Adipocyte (in vitro differentiated cells): ENCODE results near the gene UBA7.
"Not testable (repeated sequence)": the region's sequence is repeated elsewhere in the genome, so short reads cannot be mapped to it uniquely, and the experiment has no call there.

Source experiments
- DNase-seq: peaks from one replicate; pipeline ENCODE4 v3.0.0-alpha.2; 2015; ENCODE audit warnings: low read depth
- H3K27me3 ChIP-seq: replicated peaks from 2 replicates; pipeline ENCODE4 v1.7.0; 2013; ENCODE audit warnings: mild to moderate bottlenecking, low read length, moderate library complexity; ENCODE audit not compliant: control insufficient read depth, insufficient read depth
- H3K36me3 ChIP-seq: 2 replicates; pipeline ENCODE4 v1.7.0; 2013; ENCODE audit warnings: low read length, mild to moderate bottlenecking, moderate library complexity; ENCODE audit not compliant: control insufficient read depth, insufficient read depth, severe bottlenecking
- H3K4me1 ChIP-seq: 2 replicates; pipeline ENCODE4 v1.7.0; 2013; ENCODE audit warnings: mild to moderate bottlenecking, low read length, moderate library complexity; ENCODE audit not compliant: control insufficient read depth, insufficient read depth
- H3K4me3 ChIP-seq: 2 replicates; pipeline ENCODE4 v1.7.0; 2013; ENCODE audit warnings: mild to moderate bottlenecking, low read length, moderate library complexity
- H3K9ac ChIP-seq: 2 replicates; pipeline ENCODE4 v1.7.0; 2013; ENCODE audit warnings: mild to moderate bottlenecking, low read length, moderate library complexity
- H3K9me3 ChIP-seq: 2 replicates; pipeline ENCODE4 v1.7.0; 2013; ENCODE audit warnings: mild to moderate bottlenecking, low read length, moderate library complexity; ENCODE audit not compliant: control insufficient read depth

UBA7 gene

DNA sequence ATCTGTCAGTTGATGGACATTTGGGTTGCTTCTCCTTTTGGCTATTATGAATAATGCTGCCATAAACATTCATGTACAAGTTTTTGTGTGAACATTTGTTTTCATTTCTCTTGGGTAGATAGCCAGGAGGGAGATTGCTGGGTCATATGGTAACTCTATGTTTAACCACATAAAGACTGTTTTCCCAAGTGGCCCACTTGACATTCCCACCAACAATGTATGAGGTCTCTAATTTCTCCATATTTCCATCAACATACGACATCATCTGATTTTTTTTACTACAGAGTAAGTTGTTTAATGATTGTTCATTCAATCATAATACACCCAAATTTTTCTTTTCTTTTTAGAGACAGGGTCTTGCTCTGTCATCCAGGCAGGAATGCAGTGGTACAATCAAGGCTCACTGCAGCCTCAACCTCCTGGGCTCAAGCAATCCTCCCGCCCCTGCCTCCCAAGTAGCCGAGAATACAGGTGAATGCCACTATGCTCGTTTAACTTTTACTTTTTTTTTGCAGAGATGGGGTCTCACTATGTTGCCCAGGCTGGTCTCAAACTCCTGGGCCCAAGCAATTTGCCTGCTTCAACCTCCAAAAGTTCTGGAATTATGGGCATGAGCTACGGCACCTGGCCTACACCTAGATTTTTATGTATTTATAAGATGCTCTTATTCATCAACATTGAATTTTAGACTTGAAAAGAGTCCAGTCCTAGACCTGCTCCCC, 34.2 kb downstream of the UBA7 start:
- Histone ChIP-seq H3K9ac (no peak overlapping the region), H3K27me3 (no peaks in the 10 kb centered on the region), H3K36me3 (peaks cover 9% of the 10 kb centered on the region), H3K9me3 (no peaks in the 10 kb centered on the region), H3K4me3 (no peak overlapping the region), H3K4me1 (peaks cover 16% of the 10 kb centered on the region)
- DNase-seq = no peak

GRCh38 chr3:49776101-49776500, 37.7 kb downstream of the UBA7 start:
- not testable (repeated sequence) for DNase-seq, H3K9ac ChIP-seq, H3K9me3 ChIP-seq, H3K36me3 ChIP-seq, H3K4me3 ChIP-seq, H3K4me1 ChIP-seq, H3K27me3 ChIP-seq

DNA sequence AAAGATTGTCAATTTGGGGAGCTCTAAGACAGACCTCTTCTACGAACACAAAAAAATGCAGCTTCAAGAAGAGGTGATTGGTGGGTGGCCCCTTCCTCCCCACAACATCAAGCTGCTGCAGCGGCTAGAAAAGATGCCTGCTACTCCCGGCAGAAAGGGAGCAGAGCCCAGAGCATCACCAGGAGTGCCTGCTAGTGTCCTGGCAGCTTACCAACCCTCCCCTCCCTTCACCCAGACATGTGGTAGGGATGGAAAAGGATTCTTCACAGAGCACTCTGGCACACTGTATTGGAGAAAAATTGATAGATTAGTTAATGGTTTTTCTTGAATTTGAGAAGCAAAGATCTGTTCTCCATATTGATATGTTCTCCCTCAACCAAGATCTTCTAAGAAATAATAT, 38.2 kb downstream of the UBA7 start:
- H3K4me1 ChIP-seq = peaks cover 4% of the 10 kb centered on the region
- no peak overlapping the region for H3K4me3 ChIP-seq
- no peak overlapping the region for H3K9ac ChIP-seq
- no peak for DNase-seq
- peaks cover 2% of the 10 kb centered on the region for H3K36me3 ChIP-seq
- no peaks in the 10 kb centered on the region for H3K27me3 ChIP-seq
- H3K9me3 ChIP-seq = no peaks in the 10 kb centered on the region

GRCh38 chr3:49772703-49773102, 41.0 kb downstream of the UBA7 start:
- no peaks in the 10 kb centered on the region for H3K9me3 ChIP-seq
- H3K9ac ChIP-seq = no peak overlapping the region
- DNase-seq = no peak
- no peak overlapping the region for H3K4me3 ChIP-seq
- no peaks in the 10 kb centered on the region for H3K27me3 ChIP-seq
- H3K36me3 ChIP-seq = no peaks in the 10 kb centered on the region
- H3K4me1 ChIP-seq = no peaks in the 10 kb centered on the region

DNA sequence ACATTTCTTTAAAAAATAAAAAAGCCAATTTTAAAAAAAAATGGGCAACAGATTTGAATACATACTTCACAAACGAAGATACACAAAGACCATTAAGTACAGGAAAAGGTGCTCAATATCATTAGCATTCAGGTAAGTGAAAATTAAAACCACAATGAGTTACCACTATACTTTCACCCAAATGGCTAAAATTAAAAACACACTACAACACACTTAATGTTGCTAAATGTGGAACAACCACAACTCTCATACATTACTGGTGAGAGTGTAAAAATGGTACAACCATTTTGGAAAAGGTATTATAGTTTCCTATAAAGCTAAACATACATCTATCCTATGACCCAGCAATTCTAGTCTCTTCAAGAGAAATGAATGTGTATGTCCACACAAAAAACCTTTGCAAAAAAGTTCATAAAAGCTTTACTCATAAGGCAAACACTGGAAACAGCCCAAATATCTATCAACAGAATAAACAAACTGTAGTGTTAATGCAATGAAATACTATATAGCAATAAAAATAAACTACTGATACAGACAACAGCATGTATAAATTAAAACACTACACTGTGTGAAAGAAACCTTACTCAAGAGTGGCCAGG, 42.3 kb downstream of the UBA7 start:
- DNase-seq = peak; percentile 11
- no peaks in the 10 kb centered on the region for H3K9me3 ChIP-seq
- H3K4me1 ChIP-seq = no peaks in the 10 kb centered on the region
- H3K4me3 ChIP-seq = no peak overlapping the region
- H3K36me3 ChIP-seq = no peaks in the 10 kb centered on the region
- H3K9ac ChIP-seq = no peak overlapping the region
- no peaks in the 10 kb centered on the region for H3K27me3 ChIP-seq

GRCh38 chr3:49769926-49770325, 43.8 kb downstream of the UBA7 start:
- no peaks in the 10 kb centered on the region for H3K27me3 ChIP-seq
- H3K36me3 ChIP-seq = peaks cover 3% of the 10 kb centered on the region
- H3K4me3 ChIP-seq = no peak overlapping the region
- no peak overlapping the region for H3K9ac ChIP-seq
- H3K4me1 ChIP-seq = no peaks in the 10 kb centered on the region
- H3K9me3 ChIP-seq = no peaks in the 10 kb centered on the region
- DNase-seq = no peak

- Histone ChIP-seq H3K36me3 (peaks cover 3% of the 10 kb centered on the region), H3K9ac (no peak overlapping the region)
Measured at GRCh38 chr3:49769286-49769915, 44.4 kb downstream of the UBA7 start.

DNA sequence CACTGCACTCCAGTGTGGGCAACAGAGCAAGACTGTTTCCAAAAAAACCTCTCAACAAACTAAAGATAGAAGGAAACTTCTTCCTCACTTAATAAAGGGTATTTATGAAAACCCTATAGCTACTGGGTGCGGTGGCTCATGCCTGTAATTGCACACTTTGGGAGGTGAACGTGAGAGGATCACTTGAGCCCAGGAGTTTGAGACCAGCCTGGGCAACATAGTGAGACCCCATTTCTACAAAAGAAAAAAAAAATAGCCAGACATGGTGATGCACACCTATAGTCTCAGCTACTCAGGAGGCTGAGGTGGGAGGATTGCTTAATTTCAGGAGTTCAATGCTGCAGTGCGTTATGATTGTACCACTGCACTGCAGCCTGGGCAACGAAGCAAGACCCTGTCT, 49.8 kb downstream of the UBA7 start:
- Histone ChIP-seq H3K4me1 (peaks cover 3% of the 10 kb centered on the region), H3K9ac (no peak overlapping the region), H3K4me3 (no peak overlapping the region), H3K27me3 (no peaks in the 10 kb centered on the region), H3K36me3 (peaks cover 3% of the 10 kb centered on the region), H3K9me3 (no peaks in the 10 kb centered on the region)
- DNase-seq = no peak

More at GRCh38 chr3:49769286-49769915, 44.4 kb downstream of the UBA7 start:
- Histone ChIP-seq H3K27me3 (no peaks in the 10 kb centered on the region), H3K4me3 (no peak overlapping the region), H3K4me1 (no peaks in the 10 kb centered on the region), H3K9me3 (no peaks in the 10 kb centered on the region)
- peak; percentile 22 for DNase-seq

DNA sequence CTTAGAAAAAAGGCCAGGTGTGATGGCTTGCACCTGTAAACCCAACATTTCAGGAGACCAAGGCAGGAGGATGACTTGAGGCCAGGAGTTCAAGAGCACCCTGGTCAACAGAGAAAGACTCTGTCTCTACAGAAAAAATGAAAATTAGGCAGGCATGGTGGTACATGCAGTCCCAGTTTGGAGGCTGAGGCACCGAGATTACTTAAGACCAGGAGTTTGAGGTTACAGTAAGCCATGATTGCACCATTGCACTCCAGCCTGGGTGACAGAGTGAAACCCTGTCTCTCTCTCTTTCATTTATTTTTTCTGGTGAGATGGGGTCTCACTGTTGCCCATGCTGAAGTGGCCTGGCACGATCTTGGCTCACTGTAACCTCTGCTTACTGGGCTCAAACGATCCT, 52.1 kb downstream of the UBA7 start:
- no peak overlapping the region for H3K9ac ChIP-seq
- peaks cover 8% of the 10 kb centered on the region for H3K4me1 ChIP-seq
- H3K9me3 ChIP-seq = no peaks in the 10 kb centered on the region
- H3K4me3 ChIP-seq = no peak overlapping the region
- peaks cover 3% of the 10 kb centered on the region for H3K36me3 ChIP-seq
- H3K27me3 ChIP-seq = no peaks in the 10 kb centered on the region
- no peak for DNase-seq

DNA sequence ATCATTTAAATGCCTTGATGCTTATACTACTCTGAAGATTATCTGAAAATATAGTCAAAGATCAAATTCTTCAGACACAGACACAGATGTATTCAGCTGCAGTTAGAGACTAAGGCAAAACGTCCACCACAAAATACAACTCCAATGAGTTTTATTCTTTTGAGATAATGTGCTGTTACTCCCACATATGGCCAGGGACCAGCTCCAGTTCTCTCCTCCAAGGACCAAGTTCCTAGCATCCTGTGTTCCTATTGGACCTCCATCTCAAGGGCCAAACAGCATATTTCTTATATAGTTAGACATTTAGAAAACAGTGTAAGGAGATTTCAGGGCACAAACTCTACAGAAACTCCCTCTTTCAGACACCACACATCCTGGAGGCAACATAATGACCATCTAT, 54.5 kb downstream of the UBA7 start:
- Histone ChIP-seq H3K4me1 (peaks cover 8% of the 10 kb centered on the region), H3K4me3 (no peak overlapping the region), H3K9me3 (no peaks in the 10 kb centered on the region), H3K36me3 (no peaks in the 10 kb centered on the region), H3K9ac (no peak overlapping the region), H3K27me3 (no peaks in the 10 kb centered on the region)
- DNase-seq = no peak

DNA sequence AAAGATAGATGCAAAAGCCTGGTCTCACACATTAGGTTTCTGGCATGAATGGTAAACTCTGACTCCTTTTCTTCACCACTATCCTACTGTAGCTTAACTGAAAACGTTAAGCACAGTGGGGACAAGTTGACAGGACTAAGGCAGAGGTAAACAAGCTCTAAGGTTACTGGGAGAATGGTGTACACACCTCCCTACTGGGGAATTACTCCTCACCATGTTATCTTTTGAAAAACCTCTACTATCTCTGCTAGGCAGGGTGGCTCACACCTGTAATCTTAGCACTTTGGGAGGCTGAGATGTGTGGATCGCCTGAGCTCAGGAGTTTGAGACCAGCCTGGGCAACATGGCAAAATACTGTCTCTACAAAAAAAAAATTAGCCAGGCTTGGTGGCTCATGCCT, 56.6 kb downstream of the UBA7 start:
- H3K4me1 ChIP-seq = peaks cover 8% of the 10 kb centered on the region
- H3K36me3 ChIP-seq = no peaks in the 10 kb centered on the region
- H3K9me3 ChIP-seq = no peaks in the 10 kb centered on the region
- no peak overlapping the region for H3K4me3 ChIP-seq
- no peak for DNase-seq
- H3K9ac ChIP-seq = no peak overlapping the region
- no peaks in the 10 kb centered on the region for H3K27me3 ChIP-seq
